GM18873 (cell line): ENCODE results near the gene FARSA.
"Not testable (repeated sequence)": the region's sequence is repeated elsewhere in the genome, so short reads cannot be mapped to it uniquely, and the experiment has no call there.

Experiments used
- ATAC-seq: cut with Tn5 transposase; IDR thresholded peaks from one replicate; pipeline ENCODE4 v1.9.1; 2021; ENCODE audit warnings: mild to moderate bottlenecking, moderate library complexity, moderate number of reproducible peaks; ENCODE audit not compliant: unreplicated experiment, low FRiP score

The FARSA gene

DNA sequence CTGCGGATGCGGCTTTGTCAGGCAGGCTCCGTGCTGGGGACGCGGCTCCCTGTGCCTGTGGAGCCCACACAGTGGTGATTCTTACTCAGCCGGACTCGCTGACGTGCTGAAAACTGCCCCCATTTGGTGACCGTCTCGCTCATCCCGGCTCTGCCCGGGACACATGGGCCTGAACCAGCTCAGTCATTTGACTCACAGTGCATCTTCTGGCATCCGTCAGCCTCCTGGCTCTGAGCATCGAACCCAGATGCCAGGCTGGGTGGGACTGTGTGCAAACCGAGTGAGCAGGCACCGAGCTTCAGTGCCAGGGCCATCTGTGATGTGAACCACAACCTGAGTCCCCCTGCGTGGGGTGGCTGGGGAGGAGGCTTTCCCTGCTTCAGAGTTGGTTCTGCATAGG lies 37.1 kb downstream of the FARSA start:
- ATAC-seq = no peak

- ATAC-seq = no peak
These were observed 39.9 kb downstream of the FARSA start for GRCh38 chr19:12893582-12893981.

DNA sequence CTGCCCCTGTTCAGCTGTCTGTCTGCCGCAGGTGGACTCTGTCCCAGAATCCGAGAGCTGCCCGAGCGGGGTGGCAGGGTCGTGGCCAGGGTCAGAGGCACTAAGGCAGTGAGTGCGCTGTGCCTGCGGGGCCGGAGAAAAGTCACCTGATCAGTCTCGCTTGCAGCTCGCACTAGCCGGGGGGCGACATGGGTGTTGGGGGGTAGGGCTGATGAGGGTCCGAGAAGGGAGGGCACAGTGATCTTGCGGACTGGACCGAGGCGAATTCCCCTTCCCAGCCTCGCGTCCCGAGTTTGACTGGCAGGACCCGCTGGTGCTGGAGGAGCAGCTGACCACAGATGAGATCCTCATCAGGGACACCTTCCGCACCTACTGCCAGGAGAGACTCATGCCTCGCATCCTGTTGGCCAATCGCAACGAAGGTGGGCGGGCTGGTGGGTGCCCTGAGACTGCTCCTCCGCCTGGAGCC lies 41.9 kb downstream of the FARSA start:
- no peak for ATAC-seq

DNA sequence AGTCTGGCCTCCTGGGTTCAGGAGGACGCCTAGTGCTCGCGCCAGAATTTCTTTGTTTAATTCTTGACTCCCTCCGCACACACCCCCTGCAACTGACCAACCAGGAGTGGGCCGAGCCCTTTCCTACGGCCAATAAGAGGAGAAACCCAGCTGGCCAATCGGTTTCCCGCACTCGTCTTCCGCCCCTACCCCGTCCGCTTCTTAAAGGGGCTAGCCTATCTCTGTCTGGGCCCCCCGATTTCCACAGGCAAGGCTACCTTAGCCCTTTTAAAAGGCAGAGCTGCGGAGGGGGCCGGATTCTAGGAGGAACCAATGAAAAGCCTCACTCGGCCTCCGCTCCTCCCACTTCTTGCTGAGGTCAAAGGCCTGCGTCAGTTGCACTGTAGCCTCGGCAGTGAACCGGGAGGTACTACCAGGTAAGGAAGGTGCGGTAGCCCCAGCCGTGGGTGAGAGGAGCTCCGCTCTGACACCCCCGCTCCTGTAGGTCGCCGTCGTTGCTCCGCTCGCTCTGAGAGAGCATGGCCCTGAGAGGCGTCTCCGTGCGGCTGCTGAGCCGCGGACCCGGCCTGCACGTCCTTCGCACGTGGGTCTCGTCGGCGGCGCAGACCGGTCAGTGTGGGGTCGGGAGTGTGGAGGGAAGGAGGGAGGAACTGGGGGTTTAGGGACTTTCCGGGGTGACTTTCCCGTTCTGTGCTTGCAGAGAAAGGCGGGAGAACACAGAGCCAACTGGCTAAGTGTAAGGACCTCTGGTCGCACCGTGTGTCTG lies 42.5 kb downstream of the FARSA start, which contains the start of gene GCDH:
GCDH (plus strand) TSS at position 374 of the 766 bp plus-strand sequence; CDS start at position 519, 145 bp downstream.
- peak; percentile 72 for ATAC-seq

DNA sequence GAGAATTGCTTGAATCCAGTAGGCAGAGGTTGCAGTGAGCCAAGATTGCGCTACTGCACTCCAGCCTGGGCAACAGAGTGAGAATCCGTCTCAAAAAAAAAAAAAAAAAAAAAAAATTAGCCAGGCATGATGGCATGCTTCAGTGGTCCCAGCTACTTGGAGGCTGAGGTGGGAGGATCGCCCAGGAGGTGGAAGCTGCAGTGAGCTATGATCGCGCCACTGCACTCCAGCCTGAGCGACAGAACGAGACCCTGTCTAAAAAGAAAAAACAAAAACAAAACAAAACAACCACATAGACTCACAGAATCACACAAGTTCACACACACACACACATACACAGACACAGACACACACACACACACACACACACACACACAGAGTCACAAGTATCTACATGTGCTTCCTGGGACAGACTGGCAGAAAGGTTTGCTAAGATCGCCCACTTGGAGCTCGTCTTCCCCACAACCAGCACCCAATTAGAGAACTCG lies 43.2 kb downstream of the FARSA start:
- ATAC-seq = not testable (repeated sequence)

DNA sequence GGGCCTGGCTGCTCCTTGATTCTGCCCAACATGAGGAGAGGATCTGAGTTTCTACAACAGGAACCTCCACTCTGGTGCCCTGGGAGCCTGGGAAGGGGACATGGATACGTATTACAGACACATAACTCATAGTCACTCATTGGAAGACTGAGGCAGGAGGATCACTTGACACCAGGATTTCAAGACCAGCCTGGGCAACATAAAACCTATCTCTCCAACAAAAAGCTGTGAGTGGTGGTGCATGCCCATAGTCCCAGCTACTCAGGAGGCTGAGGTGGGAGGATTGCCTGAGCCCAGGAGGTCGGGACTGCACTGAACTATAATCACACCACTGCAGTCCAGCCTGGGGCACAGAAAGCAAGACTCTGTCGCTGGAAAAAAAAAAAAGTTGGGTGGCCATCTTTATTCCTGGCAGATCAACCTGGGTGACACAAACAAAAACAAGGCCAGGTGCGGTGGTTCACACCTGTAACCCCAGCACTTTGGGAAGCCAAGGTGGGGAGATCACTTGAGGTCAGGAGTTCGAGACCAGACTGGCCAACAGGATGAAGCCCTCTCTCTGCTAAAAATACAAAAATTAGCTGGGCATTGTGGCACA lies 45.4 kb downstream of the FARSA start:
- no peak for ATAC-seq

- ATAC-seq = no peak
These were observed 46.4 kb downstream of the FARSA start, which contains the start of gene KLF1 for GRCh38 chr19:12886969-12887747. Gene KLF1 (minus strand): TSS chr19:12887201. CDS start chr19:12887140, 61 bp downstream.

- ATAC-seq = no peak
These were observed 46.9 kb downstream of the FARSA start for GRCh38 chr19:12886651-12886968.

DNA sequence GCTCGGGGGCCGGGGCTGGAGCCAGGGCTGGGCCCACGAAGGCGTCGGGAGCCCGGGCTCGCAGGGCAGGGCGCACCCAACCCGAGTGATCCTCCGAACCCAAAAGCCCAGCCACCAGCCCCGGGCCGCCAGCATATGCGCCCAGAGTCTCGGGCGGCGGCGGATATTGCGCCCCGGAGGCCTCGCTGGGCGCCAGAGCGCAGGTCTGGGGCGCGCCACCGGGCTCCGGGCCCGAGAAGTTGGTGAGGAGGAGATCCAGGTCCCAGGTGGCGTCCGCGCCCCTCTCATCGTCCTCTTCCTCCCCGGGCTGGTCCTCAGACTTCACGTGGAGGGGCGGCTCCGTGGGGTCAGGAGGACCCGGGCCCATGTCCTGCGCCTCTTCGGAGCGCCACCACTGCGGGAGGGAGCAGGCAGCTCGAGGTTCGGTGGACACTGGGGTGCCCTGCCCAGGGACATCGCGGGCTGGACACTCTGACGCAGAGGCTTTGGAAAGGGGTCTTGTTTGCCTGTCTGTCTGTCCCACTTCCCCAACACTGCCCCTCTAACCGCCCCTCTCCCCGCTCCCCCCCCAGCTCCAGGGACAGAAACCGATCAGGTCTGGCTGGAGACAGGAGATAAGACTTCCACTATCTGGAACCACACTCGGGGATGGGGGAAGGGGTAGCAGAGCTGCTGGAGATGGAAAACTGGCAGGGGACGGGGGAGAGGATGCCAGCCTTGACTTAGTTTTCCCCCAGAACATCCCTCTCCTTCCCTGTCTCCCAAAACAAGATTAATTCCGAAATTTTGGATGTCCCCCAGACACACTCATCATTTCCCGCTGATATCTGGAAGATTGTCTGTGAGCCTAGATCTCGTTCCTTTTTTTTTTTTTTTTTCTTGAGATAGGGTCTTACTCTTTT lies 47.5 kb downstream of the FARSA start:
- ATAC-seq = no peak

DNA sequence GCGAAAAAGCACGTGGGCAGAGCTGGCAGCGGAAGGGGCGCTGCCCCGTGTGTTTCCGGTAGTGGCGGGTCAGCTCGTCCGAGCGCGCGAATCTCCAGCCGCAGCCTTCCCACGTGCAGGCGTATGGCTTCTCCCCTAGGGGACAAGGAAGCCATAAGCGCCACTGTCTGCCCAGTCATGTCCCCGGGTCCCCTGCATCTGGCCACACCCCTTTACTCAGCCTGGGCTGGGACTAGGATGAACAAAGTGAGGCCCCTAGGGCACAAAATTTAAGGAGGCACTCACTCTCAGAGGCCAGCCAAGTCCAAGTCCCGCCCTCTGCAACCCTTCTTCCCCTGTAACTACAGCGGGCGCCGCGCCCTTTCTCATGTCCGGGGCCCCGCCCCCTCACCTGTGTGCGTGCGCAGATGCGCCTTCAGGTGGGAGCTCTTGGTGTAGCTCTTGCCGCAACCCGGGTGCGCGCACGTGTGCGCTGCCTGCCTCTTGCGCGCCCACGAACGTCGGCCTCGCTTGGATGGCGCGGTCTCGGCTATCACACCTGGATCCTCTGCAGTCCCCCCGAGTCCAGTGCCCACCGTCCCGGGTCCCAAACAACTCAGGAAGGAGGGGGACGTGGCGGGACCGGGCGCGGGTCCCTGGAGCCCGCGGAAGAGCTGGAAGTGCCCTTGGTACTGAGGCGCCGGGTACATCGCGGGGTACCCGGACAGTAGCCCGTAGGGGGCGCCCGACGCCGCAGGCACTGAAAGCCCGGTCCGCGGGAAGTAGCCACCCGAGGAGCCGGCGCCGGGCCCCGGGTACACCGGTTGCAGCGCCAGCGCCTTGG lies 48.4 kb downstream of the FARSA start:
- ATAC-seq = no peak

GRCh38 chr19:12884627-12884925 lies 48.9 kb downstream of the FARSA start:
- no peak for ATAC-seq

DNA sequence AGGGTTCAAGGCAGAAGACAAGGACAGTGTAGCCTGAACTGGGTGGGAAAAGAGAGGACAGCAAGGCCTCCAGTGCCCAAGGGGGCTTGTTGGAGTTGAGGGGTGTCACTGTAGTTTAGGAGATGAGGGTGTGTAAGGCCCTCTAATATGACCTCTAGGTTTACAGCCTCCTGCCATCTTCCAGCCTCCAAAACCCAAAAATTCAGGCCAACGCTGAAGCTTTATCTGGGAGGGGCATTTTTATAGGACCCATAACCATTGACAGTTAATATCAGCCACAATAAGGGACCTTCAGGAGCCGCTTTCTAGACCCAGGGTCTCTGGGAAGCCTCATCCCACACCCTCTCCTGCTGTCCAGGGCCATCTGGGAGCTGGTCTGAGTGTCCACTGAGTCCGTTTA lies 49.3 kb downstream of the FARSA start:
- ATAC-seq = no peak

DNA sequence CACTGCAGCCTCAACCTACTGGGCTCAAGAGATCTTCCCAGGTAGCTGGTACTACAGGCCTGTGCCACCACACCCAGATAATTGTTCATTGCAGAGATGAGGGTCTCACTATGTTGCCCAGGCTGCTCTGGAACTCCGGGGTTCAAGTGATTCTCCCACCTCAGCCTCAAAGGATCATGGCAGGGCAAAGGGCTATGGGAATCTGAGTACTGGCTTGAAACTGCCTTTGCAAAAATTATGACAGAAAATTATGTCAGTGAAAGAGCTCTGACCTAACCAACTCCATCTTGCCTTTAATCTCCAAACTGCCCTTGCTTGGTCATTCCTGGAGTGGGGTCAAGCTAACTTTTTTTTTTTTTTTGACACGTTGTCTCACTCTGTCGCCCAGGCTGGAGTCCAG lies 50.9 kb downstream of the FARSA start:
- no peak for ATAC-seq

DNA sequence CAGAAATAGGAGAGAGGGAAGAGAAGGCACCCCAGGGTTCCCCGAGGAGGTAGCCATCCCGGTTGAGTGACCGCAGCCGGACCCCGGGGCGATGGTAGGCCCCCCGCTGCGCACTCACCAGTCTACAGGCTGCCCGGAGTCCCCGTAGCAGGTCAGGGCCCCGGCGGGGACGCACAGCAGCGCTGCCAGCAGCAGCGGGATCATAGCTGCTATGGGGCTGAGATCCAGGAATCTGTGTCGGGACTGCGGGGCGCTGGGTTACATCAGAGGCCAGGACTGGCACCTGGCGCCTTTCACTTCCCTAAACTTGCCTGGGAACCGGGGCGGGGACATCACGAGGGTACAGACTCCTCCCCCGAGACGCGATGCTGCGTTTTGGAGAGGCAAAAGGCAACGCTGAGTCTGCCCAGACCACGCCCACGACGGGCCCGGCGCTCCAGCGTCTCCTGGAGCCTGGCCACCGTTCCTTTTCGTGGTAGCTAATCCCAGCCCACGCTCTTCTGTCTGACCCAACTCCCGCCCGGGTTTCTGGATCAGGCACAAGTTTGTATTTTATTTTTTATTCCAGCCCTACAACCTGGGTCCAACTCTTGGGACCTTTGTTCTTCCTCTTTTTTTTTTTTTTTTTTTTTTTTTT lies 52.2 kb downstream of the FARSA start, which contains the start of gene DNASE2:
DNASE2 (minus strand) TSS at position 278 of the 637 bp plus-strand sequence; CDS start at position 204, 74 bp downstream.
- ATAC-seq = peak; percentile 57

DNA sequence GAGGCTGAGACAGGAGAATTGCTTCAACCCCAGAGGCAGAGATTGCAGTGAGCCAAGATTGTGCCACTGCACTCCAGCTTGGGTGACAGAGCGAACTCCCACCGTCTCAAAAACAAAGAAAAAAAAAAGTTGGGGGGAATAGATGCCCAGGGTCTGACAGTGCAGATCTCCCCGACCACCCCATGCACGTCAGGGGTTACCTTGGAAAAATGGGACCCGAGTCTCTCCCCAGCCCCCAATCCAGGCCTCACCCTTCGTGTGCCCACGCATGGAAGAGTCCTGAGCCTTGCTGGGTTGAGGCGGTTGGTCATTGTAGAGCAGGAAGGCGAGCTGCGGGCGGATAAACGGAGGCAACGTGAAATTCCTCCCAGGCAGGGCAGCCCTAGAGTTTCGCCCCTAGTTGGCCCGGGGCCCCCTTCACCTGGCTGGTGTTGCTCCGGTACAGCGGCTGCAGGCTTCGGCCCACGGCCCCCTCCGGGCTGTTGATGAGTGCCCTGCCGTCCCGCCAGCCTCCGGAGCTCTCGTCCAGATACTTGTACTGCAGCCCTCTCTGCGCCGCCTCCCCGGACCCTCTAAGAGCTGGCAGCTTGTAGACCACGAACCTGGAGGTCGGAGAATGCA lies 52.9 kb downstream of the FARSA start:
- peak; percentile 3 for ATAC-seq

DNA sequence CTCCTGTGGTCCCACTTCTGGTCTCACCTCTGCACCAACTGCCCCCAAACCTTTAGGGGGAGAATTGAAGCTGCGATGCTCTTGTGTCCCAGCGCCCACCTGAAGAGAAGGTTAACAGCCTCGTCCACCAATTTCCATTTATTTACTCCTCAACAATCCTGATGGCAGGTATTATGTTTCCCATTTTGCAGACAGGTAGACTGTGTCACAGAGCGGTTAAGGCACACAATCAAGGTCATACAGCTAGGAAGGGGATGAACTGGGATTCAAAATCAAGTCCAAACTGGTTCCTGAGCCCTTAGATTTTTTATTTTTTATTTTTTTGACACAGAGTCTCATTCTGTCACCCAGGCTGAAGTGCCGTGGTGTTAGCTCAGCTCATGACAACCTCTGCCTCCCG lies 58.4 kb downstream of the FARSA start:
- ATAC-seq = no peak

GRCh38 chr19:12873891-12874745 lies 59.4 kb downstream of the FARSA start:
- no peak for ATAC-seq
